ENCODE data around the gene CCN2.
"Not testable (repeated sequence)": the region's sequence is repeated elsewhere in the genome, so short reads cannot be mapped to it uniquely, and the experiment has no call there.

CCN2 gene

GRCh38 chr6:131908787-131909186, 42.4 kb downstream of the CCN2 start:
- DNase-seq = not testable (repeated sequence)

- DNase-seq = not testable (repeated sequence)
Observed at GRCh38 chr6:131903734-131904133, 47.4 kb downstream of the CCN2 start.

GRCh38 chr6:131901326-131901873, 49.8 kb downstream of the CCN2 start:
- DNase-seq = not testable (repeated sequence)

- DNase-seq = no peak
Observed at GRCh38 chr6:131900231-131900630, 50.9 kb downstream of the CCN2 start.

GRCh38 chr6:131898718-131899117, 52.5 kb downstream of the CCN2 start:
- no peak for DNase-seq

Data from NCI-H524 (cell line).